T-helper 17 cell (primary cell): ENCODE data around the gene CCNQ. TPM values are rescaled to one million over a fixed set of nuclear protein-coding genes. Genes with fewer than 3 reads are reported as not detected.
A peak's percentile ranks its signal among the peaks of the same experiment; 100 is the strongest.
"Not testable (repeated sequence)": the region's sequence is repeated elsewhere in the genome, so short reads cannot be mapped to it uniquely, and the experiment has no call there.

ENCODE experiments used
- ATAC-seq: fragments of 150-1000 bp; cut with Tn5 transposase; 2 replicates; pipeline ENCODE4 v1.10.0; 2021; ENCODE audit warnings: mild to moderate bottlenecking, moderate library complexity
- DNase-seq, 3 donors: peaks; one replicate each; pipeline versions ENCODE4 v3.0.0 to v3.0.0-alpha.2; 2020 to 2021
- H3K9me3 ChIP-seq: one replicate; pipeline ENCODE4 v1.7.0; 2013; ENCODE audit warnings: low read length, mild to moderate bottlenecking; ENCODE audit not compliant: control insufficient read depth, poor library complexity, severe bottlenecking
- H3K27ac Mint-ChIP-seq: one replicate; pipeline ENCODE4 v1.8.0; 2022; ENCODE audit warnings: mild to moderate bottlenecking, moderate library complexity, mixed read lengths
- H3K27me3 Mint-ChIP-seq: one replicate; pipeline ENCODE4 v1.8.0; 2022; ENCODE audit warnings: mixed read lengths
- H3K36me3 Mint-ChIP-seq: one replicate; pipeline ENCODE4 v1.8.0; 2022; ENCODE audit warnings: low read depth, mixed read lengths
- H3K4me1 Mint-ChIP-seq: one replicate; pipeline ENCODE4 v1.8.0; 2022; ENCODE audit warnings: mild to moderate bottlenecking, mixed read lengths
- H3K4me3 Mint-ChIP-seq: one replicate; pipeline ENCODE4 v1.8.0; 2022; ENCODE audit warnings: mild to moderate bottlenecking, moderate library complexity, mixed read lengths
- total RNA-seq, 4 donors: library from RNA in 2 of 4; stranded (reverse) in 2 of 4; gene quantifications; one replicate each; pipeline ENCODE4 v1.2.3 and lab custom pipeline; 2022 to 2026

CCNQ gene
- total RNA-seq, 2 donors from 2014 or later = 14.6 to 19.2 TPM

GRCh38 chrX:153604666-153605380 lies 5.9 kb upstream of the CCNQ start:
- peak overlapping the region; percentile 62 for H3K27ac Mint-ChIP-seq
- not testable (repeated sequence) for H3K9me3 ChIP-seq, H3K36me3 Mint-ChIP-seq, DNase-seq, H3K4me3 Mint-ChIP-seq, H3K27me3 Mint-ChIP-seq, ATAC-seq
- peaks cover 26% of the 10 kb centered on the region for H3K4me1 Mint-ChIP-seq

- H3K27ac Mint-ChIP-seq = no peak overlapping the region
- H3K27me3 Mint-ChIP-seq = no peaks in the 10 kb centered on the region
- no peak for ATAC-seq
- H3K4me3 Mint-ChIP-seq = no peak overlapping the region
- H3K36me3 Mint-ChIP-seq = no peaks in the 10 kb centered on the region
- peaks cover 24% of the 10 kb centered on the region for H3K4me1 Mint-ChIP-seq
- no peak for DNase-seq
- H3K9me3 ChIP-seq = no peaks in the 10 kb centered on the region
These were observed 4.3 kb upstream of the CCNQ start for GRCh38 chrX:153603131-153603656.

- DNase-seq (no peak), ATAC-seq (no peak)
- Mint-ChIP-seq H3K27ac (peak overlapping the region; percentile 39), H3K4me3 (peak overlapping the region; percentile 31), H3K36me3 (no peaks in the 10 kb centered on the region), H3K4me1 (peaks cover 28% of the 10 kb centered on the region), H3K27me3 (no peaks in the 10 kb centered on the region)
- no peaks in the 10 kb centered on the region for H3K9me3 ChIP-seq
These were observed 3.7 kb upstream of the CCNQ start for GRCh38 chrX:153602601-153603000.

GRCh38 chrX:153601511-153602110 lies 2.7 kb upstream of the CCNQ start:
- H3K36me3 Mint-ChIP-seq = no peaks in the 10 kb centered on the region
- no peak overlapping the region for H3K27ac Mint-ChIP-seq
- no peaks in the 10 kb centered on the region for H3K27me3 Mint-ChIP-seq
- H3K4me1 Mint-ChIP-seq = peaks cover 34% of the 10 kb centered on the region
- DNase-seq = no peak
- peak overlapping the region; percentile 95 for H3K4me3 Mint-ChIP-seq
- no peak for ATAC-seq
- no peaks in the 10 kb centered on the region for H3K9me3 ChIP-seq

- H3K27me3 Mint-ChIP-seq = no peaks in the 10 kb centered on the region
- H3K9me3 ChIP-seq = no peaks in the 10 kb centered on the region
- peak overlapping the region; percentile 95 for H3K4me3 Mint-ChIP-seq
- no peak overlapping the region for H3K27ac Mint-ChIP-seq
- DNase-seq (no peak), ATAC-seq (no peak)
- no peaks in the 10 kb centered on the region for H3K36me3 Mint-ChIP-seq
- peaks cover 38% of the 10 kb centered on the region for H3K4me1 Mint-ChIP-seq
These were observed 2.0 kb upstream of the CCNQ start for GRCh38 chrX:153600921-153601320.

GRCh38 chrX:153600032-153600373 lies 1.1 kb upstream of the CCNQ start:
- H3K36me3 Mint-ChIP-seq = no peaks in the 10 kb centered on the region
- ATAC-seq (no peak), DNase-seq (no peak)
- H3K9me3 ChIP-seq = no peaks in the 10 kb centered on the region
- no peaks in the 10 kb centered on the region for H3K27me3 Mint-ChIP-seq
- H3K27ac Mint-ChIP-seq = peak overlapping the region; percentile 65
- peak overlapping the region; percentile 95 for H3K4me3 Mint-ChIP-seq
- peaks cover 38% of the 10 kb centered on the region for H3K4me1 Mint-ChIP-seq

- H3K27ac Mint-ChIP-seq = peak overlapping the region; percentile 65
- H3K4me1 Mint-ChIP-seq = peaks cover 38% of the 10 kb centered on the region
- no peaks in the 10 kb centered on the region for H3K36me3 Mint-ChIP-seq
- ATAC-seq (peak; percentile 88), DNase-seq (peak; percentile 76 to 85 (median 81))
- no peaks in the 10 kb centered on the region for H3K27me3 Mint-ChIP-seq
- no peaks in the 10 kb centered on the region for H3K9me3 ChIP-seq
- H3K4me3 Mint-ChIP-seq = peak overlapping the region; percentile 95
These were observed 473 bp upstream of the CCNQ start for GRCh38 chrX:153599192-153600031.

GRCh38 chrX:153596981-153597750 lies 1.8 kb downstream of the CCNQ start:
- no peak for DNase-seq
- no peak overlapping the region for H3K27ac Mint-ChIP-seq
- peak overlapping the region; percentile 92 for H3K4me3 Mint-ChIP-seq
- no peaks in the 10 kb centered on the region for H3K36me3 Mint-ChIP-seq
- no peak for ATAC-seq
- H3K4me1 Mint-ChIP-seq = peaks cover 24% of the 10 kb centered on the region
- H3K27me3 Mint-ChIP-seq = no peaks in the 10 kb centered on the region
- no peaks in the 10 kb centered on the region for H3K9me3 ChIP-seq

GRCh38 chrX:153595859-153596857 lies 2.8 kb downstream of the CCNQ start:
- peak overlapping the region; percentile 25 for H3K4me3 Mint-ChIP-seq
- H3K36me3 Mint-ChIP-seq = no peaks in the 10 kb centered on the region
- peak overlapping the region; percentile 32 for H3K27ac Mint-ChIP-seq
- H3K9me3 ChIP-seq = no peaks in the 10 kb centered on the region
- no peaks in the 10 kb centered on the region for H3K27me3 Mint-ChIP-seq
- peaks cover 22% of the 10 kb centered on the region for H3K4me1 Mint-ChIP-seq
- DNase-seq (no peak), ATAC-seq (no peak)

- no peaks in the 10 kb centered on the region for H3K27me3 Mint-ChIP-seq
- H3K27ac Mint-ChIP-seq = no peak overlapping the region
- H3K36me3 Mint-ChIP-seq = no peaks in the 10 kb centered on the region
- no peak for DNase-seq
- H3K9me3 ChIP-seq = no peaks in the 10 kb centered on the region
- H3K4me3 Mint-ChIP-seq = peak overlapping the region; percentile 25
- no peak for ATAC-seq
- peaks cover 18% of the 10 kb centered on the region for H3K4me1 Mint-ChIP-seq
These were observed 3.6 kb downstream of the CCNQ start for GRCh38 chrX:153595387-153595786.

- H3K9me3 ChIP-seq = no peaks in the 10 kb centered on the region
- Mint-ChIP-seq H3K27ac (no peak overlapping the region), H3K4me3 (no peak overlapping the region), H3K27me3 (no peaks in the 10 kb centered on the region), H3K36me3 (no peaks in the 10 kb centered on the region), H3K4me1 (peaks cover 14% of the 10 kb centered on the region)
- no peak for DNase-seq
- no peak for ATAC-seq
These were observed 5.0 kb downstream of the CCNQ start for GRCh38 chrX:153593811-153594500.
